ENCODE data around the gene TASL.
A peak's percentile ranks its signal among the peaks of the same experiment; 100 is the strongest.

The TASL gene

GRCh38 chrX:30533266-30533665 is 44.3 kb downstream of the TASL start:
- no peak overlapping the region for H3K4me3 ChIP-seq (ENCODE audit: severe bottlenecking)
- no peak for ATAC-seq (ENCODE audit: low read depth)
- no peak overlapping the region for H3K27ac ChIP-seq (ENCODE audit: poor library complexity, severe bottlenecking)

GRCh38 chrX:30530606-30531005 is 47.0 kb downstream of the TASL start:
- Histone ChIP-seq H3K36me3 (ENCODE audit: low read depth) (no peaks in the 10 kb centered on the region), H3K4me1 (ENCODE audit: insufficient read depth, poor library complexity, severe bottlenecking) (no peaks in the 10 kb centered on the region), H3K27me3 (ENCODE audit: insufficient read depth, poor library complexity, severe bottlenecking) (no peaks in the 10 kb centered on the region), H3K27ac (ENCODE audit: poor library complexity, severe bottlenecking) (no peak overlapping the region), H3K9me3 (ENCODE audit: severe bottlenecking) (no peaks in the 10 kb centered on the region), H3K4me3 (ENCODE audit: severe bottlenecking) (no peak overlapping the region)
- TF ChIP-seq CTCF (IDR thresholded peaks at IDR 0.05; ENCODE audit: poor library complexity, severe bottlenecking), result no peak
- DNase-seq (ENCODE audit: low spot score), result no peak
- ATAC-seq (ENCODE audit: low read depth), result no peak

More at GRCh38 chrX:30533266-30533665, 44.3 kb downstream of the TASL start:
- no peak for DNase-seq (ENCODE audit: low spot score)
- TF ChIP-seq CTCF (IDR thresholded peaks at IDR 0.05; ENCODE audit: poor library complexity, severe bottlenecking), result no peak
- no peaks in the 10 kb centered on the region for H3K27me3 ChIP-seq (ENCODE audit: insufficient read depth, poor library complexity, severe bottlenecking)
- H3K9me3 ChIP-seq (ENCODE audit: severe bottlenecking), result no peaks in the 10 kb centered on the region
- H3K4me1 ChIP-seq (ENCODE audit: insufficient read depth, poor library complexity, severe bottlenecking), result no peaks in the 10 kb centered on the region
- no peaks in the 10 kb centered on the region for H3K36me3 ChIP-seq (ENCODE audit: low read depth)

- H3K27me3 ChIP-seq (ENCODE audit: insufficient read depth, poor library complexity, severe bottlenecking), result no peaks in the 10 kb centered on the region
These were observed 51.8 kb downstream of the TASL start for GRCh38 chrX:30525732-30526131.

GRCh38 chrX:30521440-30522182 is 56.0 kb downstream of the TASL start:
- TF ChIP-seq CTCF (IDR thresholded peaks at IDR 0.05; ENCODE audit: poor library complexity, severe bottlenecking), result no peak

More at GRCh38 chrX:30525732-30526131, 51.8 kb downstream of the TASL start:
- no peak for TF ChIP-seq CTCF (IDR thresholded peaks at IDR 0.05; ENCODE audit: poor library complexity, severe bottlenecking)
- Histone ChIP-seq H3K9me3 (ENCODE audit: severe bottlenecking) (no peaks in the 10 kb centered on the region), H3K4me1 (ENCODE audit: insufficient read depth, poor library complexity, severe bottlenecking) (no peaks in the 10 kb centered on the region), H3K4me3 (ENCODE audit: severe bottlenecking) (no peak overlapping the region), H3K36me3 (ENCODE audit: low read depth) (no peaks in the 10 kb centered on the region), H3K27ac (ENCODE audit: poor library complexity, severe bottlenecking) (no peak overlapping the region)
- no peak for ATAC-seq (ENCODE audit: low read depth)
- DNase-seq (ENCODE audit: low spot score), result no peak

GRCh38 chrX:30513284-30513683 is 64.3 kb downstream of the TASL start:
- H3K4me3 ChIP-seq (ENCODE audit: severe bottlenecking), result no peak overlapping the region
- no peaks in the 10 kb centered on the region for H3K36me3 ChIP-seq (ENCODE audit: low read depth)
- no peaks in the 10 kb centered on the region for H3K27me3 ChIP-seq (ENCODE audit: insufficient read depth, poor library complexity, severe bottlenecking)
- no peaks in the 10 kb centered on the region for H3K4me1 ChIP-seq (ENCODE audit: insufficient read depth, poor library complexity, severe bottlenecking)
- H3K9me3 ChIP-seq (ENCODE audit: severe bottlenecking), result no peaks in the 10 kb centered on the region
- H3K27ac ChIP-seq (ENCODE audit: poor library complexity, severe bottlenecking), result no peak overlapping the region
- DNase-seq (ENCODE audit: low spot score) (no peak), ATAC-seq (ENCODE audit: low read depth) (no peak)
- TF ChIP-seq CTCF (IDR thresholded peaks at IDR 0.05; ENCODE audit: poor library complexity, severe bottlenecking), result peak; percentile 61

More at GRCh38 chrX:30521440-30522182, 56.0 kb downstream of the TASL start:
- 0 out of 3 replicates have a peak, but pooled peaks have one; percentile 48 for ATAC-seq (ENCODE audit: low read depth)
- Histone ChIP-seq H3K4me3 (ENCODE audit: severe bottlenecking) (no peak overlapping the region), H3K27me3 (ENCODE audit: insufficient read depth, poor library complexity, severe bottlenecking) (no peaks in the 10 kb centered on the region), H3K27ac (ENCODE audit: poor library complexity, severe bottlenecking) (no peak overlapping the region), H3K36me3 (ENCODE audit: low read depth) (no peaks in the 10 kb centered on the region), H3K9me3 (ENCODE audit: severe bottlenecking) (no peaks in the 10 kb centered on the region), H3K4me1 (ENCODE audit: insufficient read depth, poor library complexity, severe bottlenecking) (no peaks in the 10 kb centered on the region)
- DNase-seq (ENCODE audit: low spot score), result no peak

Data from RWPE2 (cell line).